Right lobe of liver (tissue), 4 donors: ENCODE measurements around the gene COL21A1.

ENCODE experiments used
- POLR2A ChIP-seq: fragments of 450-650 bp; IDR thresholded peaks from one replicate; pipeline ENCODE4 v1.6.1; 2017; ENCODE audit warnings: antibody characterized with exemption, mild to moderate bottlenecking
- TF ChIP-seq, protein P1 (sequence below), 4 donors: fragments of 200-600 bp in 3 of 4; fragments of 450-650 bp in 1 of 4; IDR thresholded peaks; one replicate each; pipeline versions ENCODE4 v1.5.1 to v1.8.0; 2016 to 2022; ENCODE audit warnings: antibody characterized with exemption in 4 of 4, mild to moderate bottlenecking in 2 of 4
- donor health status: DM: no; HTN: no; CAD: no.
- donor health status: DM: no; HTN: no; CAD: no.
- donor health status: DM: no; HTN: yes; CAD: no.

DNA sequence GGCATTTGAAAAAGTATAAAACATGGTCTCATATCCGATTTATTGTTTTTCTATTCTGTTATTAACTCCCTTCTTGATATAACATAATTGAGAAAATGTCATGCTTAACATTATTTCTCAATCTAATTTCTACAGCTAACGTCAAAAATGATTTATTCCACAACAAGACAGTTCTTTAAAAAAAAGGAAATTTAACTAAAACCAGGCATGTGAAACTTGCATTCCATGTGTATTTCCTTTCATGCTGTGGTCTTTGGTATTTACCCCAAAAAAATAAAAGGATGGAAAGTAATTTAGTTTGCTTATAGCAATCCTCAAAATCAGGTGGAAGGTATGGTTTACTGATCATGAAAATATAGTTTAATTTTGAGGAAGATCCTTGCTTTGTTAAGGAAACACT, 142.8 kb downstream of the COL21A1 start:
- TF ChIP-seq, protein P1, sequence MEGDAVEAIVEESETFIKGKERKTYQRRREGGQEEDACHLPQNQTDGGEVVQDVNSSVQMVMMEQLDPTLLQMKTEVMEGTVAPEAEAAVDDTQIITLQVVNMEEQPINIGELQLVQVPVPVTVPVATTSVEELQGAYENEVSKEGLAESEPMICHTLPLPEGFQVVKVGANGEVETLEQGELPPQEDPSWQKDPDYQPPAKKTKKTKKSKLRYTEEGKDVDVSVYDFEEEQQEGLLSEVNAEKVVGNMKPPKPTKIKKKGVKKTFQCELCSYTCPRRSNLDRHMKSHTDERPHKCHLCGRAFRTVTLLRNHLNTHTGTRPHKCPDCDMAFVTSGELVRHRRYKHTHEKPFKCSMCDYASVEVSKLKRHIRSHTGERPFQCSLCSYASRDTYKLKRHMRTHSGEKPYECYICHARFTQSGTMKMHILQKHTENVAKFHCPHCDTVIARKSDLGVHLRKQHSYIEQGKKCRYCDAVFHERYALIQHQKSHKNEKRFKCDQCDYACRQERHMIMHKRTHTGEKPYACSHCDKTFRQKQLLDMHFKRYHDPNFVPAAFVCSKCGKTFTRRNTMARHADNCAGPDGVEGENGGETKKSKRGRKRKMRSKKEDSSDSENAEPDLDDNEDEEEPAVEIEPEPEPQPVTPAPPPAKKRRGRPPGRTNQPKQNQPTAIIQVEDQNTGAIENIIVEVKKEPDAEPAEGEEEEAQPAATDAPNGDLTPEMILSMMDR (IDR thresholded peaks at IDR 0.05) = no peak
- no peak for TF ChIP-seq POLR2A
